ENCODE measurements around the gene BACE2. TPM values are rescaled to one million over a fixed set of nuclear protein-coding genes. Genes with fewer than 3 reads are reported as not detected.

The BACE2 gene
- polyA plus RNA-seq, 1 donor from 2014 or later, result 0.32 TPM

GRCh38 chr21:41228006-41228370, 60.0 kb downstream of the BACE2 start:
- Histone ChIP-seq H3F3A (ENCODE audit: insufficient read depth, low read length, poor library complexity, severe bottlenecking) (no peaks in the 10 kb centered on the region), H3K79me2 (replicated peaks; ENCODE audit: insufficient read depth, low read length) (no peaks in the 10 kb centered on the region), H3K27me3 (ENCODE audit: insufficient read depth, low read depth, low read length) (no peaks in the 10 kb centered on the region), H3K36me3 (ENCODE audit: insufficient read depth, low read length) (no peaks in the 10 kb centered on the region), H2AFZ (ENCODE audit: low read depth, low read length) (no peak overlapping the region), H3K9me3 (ENCODE audit: low read length) (no peaks in the 10 kb centered on the region), H3K9ac (ENCODE audit: low read length) (no peak overlapping the region), H3K4me3 (ENCODE audit: low read length) (no peak overlapping the region), H3K9me2 (ENCODE audit: insufficient read depth, low read length) (no peaks in the 10 kb centered on the region), H3K4me2 (ENCODE audit: low read length) (no peak overlapping the region), H3K27ac (ENCODE audit: low read length) (no peak overlapping the region), H4K20me1 (ENCODE audit: insufficient read depth) (no peaks in the 10 kb centered on the region)
- TF ChIP-seq EZH2 (IDR thresholded peaks at IDR 0.05; ENCODE audit: borderline replicate concordance, insufficient read depth, low read length, poor library complexity, severe bottlenecking), result no peak
- no peak for TF ChIP-seq MXI1 (conservative IDR thresholded peaks at IDR 0.05; ENCODE audit: poor library complexity, severe bottlenecking)
- no peak for TF ChIP-seq RAD21 (conservative IDR thresholded peaks at IDR 0.05)
- no peak for TF ChIP-seq POLR2AphosphoS5 (IDR thresholded peaks at IDR 0.05)
- no peak for TF ChIP-seq CTCF (IDR thresholded peaks at IDR 0.05; ENCODE audit: poor library complexity, severe bottlenecking)
- no peak for TF ChIP-seq EP300 (conservative IDR thresholded peaks at IDR 0.05; ENCODE audit: poor library complexity, severe bottlenecking)
- TF ChIP-seq SMC3 (conservative IDR thresholded peaks at IDR 0.05; ENCODE audit: poor library complexity), result no peak
- no peak for TF ChIP-seq TAF1 (IDR thresholded peaks at IDR 0.05; ENCODE audit: low read depth)
- TF ChIP-seq REST (IDR thresholded peaks at IDR 0.05; ENCODE audit: borderline replicate concordance), result no peak

- no peaks in the 10 kb centered on the region for H3F3A ChIP-seq (ENCODE audit: insufficient read depth, low read length, poor library complexity, severe bottlenecking)
- H3K27me3 ChIP-seq (ENCODE audit: insufficient read depth, low read depth, low read length), result no peaks in the 10 kb centered on the region
- H3K27ac ChIP-seq (ENCODE audit: low read length), result no peak overlapping the region
- H3K9me3 ChIP-seq (ENCODE audit: low read length), result no peaks in the 10 kb centered on the region
- H3K4me2 ChIP-seq (ENCODE audit: low read length), result no peak overlapping the region
- no peaks in the 10 kb centered on the region for H3K79me2 ChIP-seq (replicated peaks; ENCODE audit: insufficient read depth, low read length)
- H4K20me1 ChIP-seq (ENCODE audit: insufficient read depth), result no peaks in the 10 kb centered on the region
- H2AFZ ChIP-seq (ENCODE audit: low read depth, low read length), result no peak overlapping the region
- TF ChIP-seq POLR2AphosphoS5 (IDR thresholded peaks at IDR 0.05) (no peak), EP300 (conservative IDR thresholded peaks at IDR 0.05; ENCODE audit: poor library complexity, severe bottlenecking) (no peak), MXI1 (conservative IDR thresholded peaks at IDR 0.05; ENCODE audit: poor library complexity, severe bottlenecking) (no peak), CTCF (IDR thresholded peaks at IDR 0.05; ENCODE audit: poor library complexity, severe bottlenecking) (no peak), SMC3 (conservative IDR thresholded peaks at IDR 0.05; ENCODE audit: poor library complexity) (no peak), TAF1 (IDR thresholded peaks at IDR 0.05; ENCODE audit: low read depth) (no peak), RAD21 (conservative IDR thresholded peaks at IDR 0.05) (no peak), REST (IDR thresholded peaks at IDR 0.05; ENCODE audit: borderline replicate concordance) (no peak), EZH2 (IDR thresholded peaks at IDR 0.05; ENCODE audit: borderline replicate concordance, insufficient read depth, low read length, poor library complexity, severe bottlenecking) (no peak)
- H3K36me3 ChIP-seq (ENCODE audit: insufficient read depth, low read length), result no peaks in the 10 kb centered on the region
- no peaks in the 10 kb centered on the region for H3K9me2 ChIP-seq (ENCODE audit: insufficient read depth, low read length)
- no peak overlapping the region for H3K9ac ChIP-seq (ENCODE audit: low read length)
- H3K4me3 ChIP-seq (ENCODE audit: low read length), result no peak overlapping the region
Observed at GRCh38 chr21:41228492-41228891, 60.5 kb downstream of the BACE2 start.
